GM19438 (cell line): Measurements from ENCODE around the gene FAM240A.

Experiments used
- ATAC-seq: cut with Tn5 transposase; IDR thresholded peaks from one replicate; pipeline ENCODE4 v1.9.1; 2021; ENCODE audit warnings: low read depth; ENCODE audit not compliant: unreplicated experiment

FAM240A gene

GRCh38 chr3:46671541-46672348 is 59.4 kb downstream of the FAM240A start:
- ATAC-seq: no peak

GRCh38 chr3:46672349-46672695 is 60.0 kb downstream of the FAM240A start:
- ATAC-seq: no peak

GRCh38 chr3:46673151-46674030 is 61.1 kb downstream of the FAM240A start:
- ATAC-seq: no peak

- ATAC-seq: no peak
These were observed 61.9 kb downstream of the FAM240A start for GRCh38 chr3:46674031-46674845.

GRCh38 chr3:46675426-46675825 is 63.1 kb downstream of the FAM240A start:
- ATAC-seq: no peak
